ENCODE results near the gene ADH4. TPM values are rescaled to one million over a fixed set of nuclear protein-coding genes. Genes with fewer than 3 reads are reported as not detected.

ADH4 gene
- total RNA-seq, 1 donor from 2014 or later: 10.8 TPM

DNA sequence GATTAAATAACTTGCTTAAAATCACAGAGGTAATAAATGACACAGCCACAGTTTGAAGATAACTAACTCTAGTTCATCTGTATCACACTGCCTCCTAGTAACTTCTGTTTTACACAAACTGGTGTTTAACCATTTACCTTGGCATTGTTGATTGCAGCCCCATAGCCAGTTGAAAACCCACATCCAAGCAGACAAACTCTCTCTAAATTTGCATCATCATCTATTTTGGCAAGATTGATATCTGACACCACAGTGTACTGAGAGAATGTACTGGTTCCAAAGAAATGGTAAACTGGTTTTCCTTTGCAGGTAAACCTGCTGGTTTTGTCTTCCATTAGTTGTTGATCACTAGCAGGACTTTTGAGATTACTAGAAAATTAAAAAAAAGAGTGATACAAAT lies 7.8 kb downstream of the ADH4 start:
- no peak overlapping the region for H3K4me3 ChIP-seq
- H3K9me3 ChIP-seq: no peaks in the 10 kb centered on the region
- TF ChIP-seq POLR2AphosphoS5 (IDR thresholded peaks at IDR 0.05; ENCODE audit: insufficient read depth in 1 of 2, low read depth in 1 of 2): no peak
- no peak for TF ChIP-seq POLR2A (IDR thresholded peaks at IDR 0.05)
- TF ChIP-seq, protein P1, sequence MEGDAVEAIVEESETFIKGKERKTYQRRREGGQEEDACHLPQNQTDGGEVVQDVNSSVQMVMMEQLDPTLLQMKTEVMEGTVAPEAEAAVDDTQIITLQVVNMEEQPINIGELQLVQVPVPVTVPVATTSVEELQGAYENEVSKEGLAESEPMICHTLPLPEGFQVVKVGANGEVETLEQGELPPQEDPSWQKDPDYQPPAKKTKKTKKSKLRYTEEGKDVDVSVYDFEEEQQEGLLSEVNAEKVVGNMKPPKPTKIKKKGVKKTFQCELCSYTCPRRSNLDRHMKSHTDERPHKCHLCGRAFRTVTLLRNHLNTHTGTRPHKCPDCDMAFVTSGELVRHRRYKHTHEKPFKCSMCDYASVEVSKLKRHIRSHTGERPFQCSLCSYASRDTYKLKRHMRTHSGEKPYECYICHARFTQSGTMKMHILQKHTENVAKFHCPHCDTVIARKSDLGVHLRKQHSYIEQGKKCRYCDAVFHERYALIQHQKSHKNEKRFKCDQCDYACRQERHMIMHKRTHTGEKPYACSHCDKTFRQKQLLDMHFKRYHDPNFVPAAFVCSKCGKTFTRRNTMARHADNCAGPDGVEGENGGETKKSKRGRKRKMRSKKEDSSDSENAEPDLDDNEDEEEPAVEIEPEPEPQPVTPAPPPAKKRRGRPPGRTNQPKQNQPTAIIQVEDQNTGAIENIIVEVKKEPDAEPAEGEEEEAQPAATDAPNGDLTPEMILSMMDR (IDR thresholded peaks at IDR 0.05): no peak
- DNase-seq (ENCODE audit: extremely low spot score in 2 of 2): no peak
- intact Hi-C loops (cut with DNase I): no loop called here
- no peak overlapping the region for H3K27ac ChIP-seq
- H3K36me3 ChIP-seq: no peaks in the 10 kb centered on the region
- no peaks in the 10 kb centered on the region for H3K4me1 ChIP-seq
- H3K27me3 ChIP-seq: no peaks in the 10 kb centered on the region

DNA sequence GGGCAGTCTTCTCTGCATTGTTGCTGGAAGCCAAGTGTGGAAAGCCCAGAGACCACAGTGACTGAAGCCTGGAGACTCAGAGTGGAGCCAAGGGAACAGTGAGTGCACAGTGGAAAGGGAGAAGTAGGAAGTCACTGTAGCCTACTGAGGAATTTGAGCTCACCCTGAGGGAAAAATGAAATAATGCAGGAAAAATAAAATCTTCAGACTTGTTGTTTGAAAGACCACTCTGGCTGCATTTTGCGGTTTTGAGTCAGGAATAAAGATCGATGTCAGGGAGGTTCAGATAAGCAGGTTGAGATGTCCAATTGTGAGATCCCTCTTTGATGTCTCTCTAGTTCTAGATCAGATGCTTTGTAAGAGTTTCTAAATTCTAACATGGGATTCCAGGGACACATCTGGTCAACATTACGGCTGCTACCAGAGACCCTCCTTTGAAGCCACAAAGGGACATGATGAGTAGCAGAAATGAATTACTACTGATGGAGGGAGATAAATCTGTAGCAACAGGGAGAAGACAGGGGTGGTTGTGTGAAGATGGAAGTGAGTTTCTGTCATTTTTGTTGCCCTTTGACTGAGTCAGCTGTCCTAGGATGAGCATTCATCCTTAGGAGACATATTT lies 8.4 kb downstream of the ADH4 start:
- H3K36me3 ChIP-seq: no peaks in the 10 kb centered on the region
- DNase-seq (ENCODE audit: extremely low spot score in 2 of 2): no peak
- no peaks in the 10 kb centered on the region for H3K9me3 ChIP-seq
- no peak overlapping the region for H3K27ac ChIP-seq
- intact Hi-C loops (cut with DNase I): no loop called here
- H3K4me1 ChIP-seq: no peaks in the 10 kb centered on the region
- H3K27me3 ChIP-seq: no peaks in the 10 kb centered on the region
- TF ChIP-seq POLR2A (IDR thresholded peaks at IDR 0.05) (no peak), POLR2AphosphoS5 (IDR thresholded peaks at IDR 0.05; ENCODE audit: insufficient read depth in 1 of 2, low read depth in 1 of 2) (no peak)
- TF ChIP-seq, protein P1 (IDR thresholded peaks at IDR 0.05): no peak
- no peak overlapping the region for H3K4me3 ChIP-seq

DNA sequence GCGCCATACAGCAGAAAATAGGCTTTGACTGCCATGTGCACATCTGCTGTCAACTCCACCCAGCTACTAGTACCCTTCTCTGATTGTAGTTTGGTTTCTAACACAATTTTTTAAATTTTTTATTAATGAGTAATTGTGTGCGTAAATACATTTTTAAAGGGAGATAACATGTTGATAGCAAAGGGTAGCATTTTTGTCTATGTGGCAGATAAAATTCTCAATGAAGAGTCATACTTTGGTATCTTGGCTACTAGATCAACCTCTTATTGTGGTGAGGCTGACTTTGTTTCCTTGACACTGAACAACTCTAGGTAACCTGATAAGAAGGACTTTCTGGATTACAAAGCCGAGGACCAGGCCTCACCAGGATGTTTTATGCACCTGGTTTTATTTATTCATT lies 9.5 kb downstream of the ADH4 start:
- no peaks in the 10 kb centered on the region for H3K27me3 ChIP-seq
- H3K27ac ChIP-seq: no peak overlapping the region
- no peak overlapping the region for H3K4me3 ChIP-seq
- H3K4me1 ChIP-seq: no peaks in the 10 kb centered on the region
- no peaks in the 10 kb centered on the region for H3K36me3 ChIP-seq
- intact Hi-C loops (cut with DNase I): no loop called here
- DNase-seq (ENCODE audit: extremely low spot score in 2 of 2): no peak
- no peaks in the 10 kb centered on the region for H3K9me3 ChIP-seq
- no peak for TF ChIP-seq POLR2AphosphoS5 (IDR thresholded peaks at IDR 0.05; ENCODE audit: insufficient read depth in 1 of 2, low read depth in 1 of 2)
- TF ChIP-seq, protein P1 (IDR thresholded peaks at IDR 0.05): no peak
- no peak for TF ChIP-seq POLR2A (IDR thresholded peaks at IDR 0.05)

- Histone ChIP-seq H3K36me3 (no peaks in the 10 kb centered on the region), H3K4me3 (no peak overlapping the region), H3K9me3 (no peaks in the 10 kb centered on the region), H3K4me1 (no peaks in the 10 kb centered on the region), H3K27me3 (no peaks in the 10 kb centered on the region), H3K27ac (no peak overlapping the region)
- TF ChIP-seq POLR2A (IDR thresholded peaks at IDR 0.05): no peak
- DNase-seq (ENCODE audit: extremely low spot score in 2 of 2): no peak
- intact Hi-C loops (cut with DNase I): no loop called here
Measured at GRCh38 chr4:99131378-99131777, 12.7 kb downstream of the ADH4 start.

DNA sequence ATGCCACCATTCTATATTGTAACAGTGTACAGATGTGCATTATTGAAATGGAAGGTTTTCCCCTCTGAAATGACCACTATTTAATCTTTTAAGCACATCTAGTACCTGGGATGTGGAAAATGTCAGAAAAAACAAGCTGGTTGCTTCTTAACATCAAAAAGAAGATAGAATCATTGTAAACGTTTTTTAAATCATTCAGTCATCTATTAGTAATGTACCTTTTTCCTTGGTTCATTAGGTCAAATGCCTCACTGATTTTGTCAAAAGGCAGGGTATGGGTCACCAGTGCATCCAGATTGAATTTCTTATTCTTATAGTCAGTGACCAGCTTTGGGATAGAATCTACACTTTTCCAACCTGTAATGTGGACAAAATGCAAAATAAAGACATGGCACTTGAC lies 17.7 kb downstream of the ADH4 start:
- Histone ChIP-seq H3K4me1 (no peaks in the 10 kb centered on the region), H3K27me3 (no peaks in the 10 kb centered on the region), H3K4me3 (no peak overlapping the region), H3K9me3 (no peaks in the 10 kb centered on the region), H3K27ac (no peak overlapping the region), H3K36me3 (no peaks in the 10 kb centered on the region)
- intact Hi-C loops (cut with DNase I): no loop called here
- no peak for TF ChIP-seq POLR2A (IDR thresholded peaks at IDR 0.05)
- no peak for TF ChIP-seq POLR2AphosphoS5 (IDR thresholded peaks at IDR 0.05; ENCODE audit: insufficient read depth in 1 of 2, low read depth in 1 of 2)
- TF ChIP-seq, protein P1 (IDR thresholded peaks at IDR 0.05): no peak
- no peak for DNase-seq (ENCODE audit: extremely low spot score in 2 of 2)
